NCI-H2196 treated with DMSO at 0.1 percent for 48 hours (cell line): ENCODE measurements around the gene TRPC3.
"Not testable (repeated sequence)": the region's sequence is repeated elsewhere in the genome, so short reads cannot be mapped to it uniquely, and the experiment has no call there.

Experiments
- DNase-seq: peaks from one replicate; lab custom pipeline; 2025; ENCODE audit not compliant: unreplicated experiment; lab: John Stamatoyannopoulos, UW

TRPC3 gene

GRCh38 chr4:121950212-121950679 lies 1.6 kb downstream of the TRPC3 start:
- DNase-seq, result no peak

GRCh38 chr4:121946644-121947043 lies 5.2 kb downstream of the TRPC3 start:
- DNase-seq, result no peak

GRCh38 chr4:121943941-121944340 lies 7.9 kb downstream of the TRPC3 start:
- DNase-seq, result no peak

GRCh38 chr4:121939690-121940089 lies 12.2 kb downstream of the TRPC3 start:
- DNase-seq, result no peak

- no peak for DNase-seq
These were observed 13.4 kb downstream of the TRPC3 start for GRCh38 chr4:121938282-121939092.

- no peak for DNase-seq
These were observed 15.8 kb downstream of the TRPC3 start for GRCh38 chr4:121936101-121936500.

- no peak for DNase-seq
These were observed 17.2 kb downstream of the TRPC3 start for GRCh38 chr4:121934635-121935034.

- DNase-seq, result no peak
These were observed 19.5 kb downstream of the TRPC3 start for GRCh38 chr4:121932212-121932974.

- no peak for DNase-seq
These were observed 21.6 kb downstream of the TRPC3 start for GRCh38 chr4:121930304-121930703.

- no peak for DNase-seq
These were observed 23.9 kb downstream of the TRPC3 start for GRCh38 chr4:121927948-121928347.

GRCh38 chr4:121926490-121926889 lies 25.4 kb downstream of the TRPC3 start:
- not testable (repeated sequence) for DNase-seq

GRCh38 chr4:121923306-121923705 lies 28.6 kb downstream of the TRPC3 start:
- no peak for DNase-seq

GRCh38 chr4:121913667-121914066 lies 38.2 kb downstream of the TRPC3 start:
- no peak for DNase-seq

GRCh38 chr4:121908346-121908745 lies 43.5 kb downstream of the TRPC3 start:
- DNase-seq, result no peak

- no peak for DNase-seq
These were observed 51.5 kb downstream of the TRPC3 start for GRCh38 chr4:121900132-121900983.

- no peak for DNase-seq
These were observed 53.7 kb downstream of the TRPC3 start for GRCh38 chr4:121898150-121898549.

GRCh38 chr4:121888134-121888533 lies 63.7 kb downstream of the TRPC3 start:
- no peak for DNase-seq

- no peak for DNase-seq
These were observed 66.7 kb downstream of the TRPC3 start for GRCh38 chr4:121885115-121885514.

- no peak for DNase-seq
These were observed 70.7 kb downstream of the TRPC3 start for GRCh38 chr4:121881158-121881557.

GRCh38 chr4:121879135-121879534 lies 72.7 kb downstream of the TRPC3 start:
- DNase-seq, result no peak

- DNase-seq, result no peak
These were observed 74.7 kb downstream of the TRPC3 start for GRCh38 chr4:121877041-121877773.
